HEK293 (cell line): ENCODE results near the gene ZNF20.

Experiments
- CTCF ChIA-PET: fragments of 350-600 bp; formaldehyde crosslinking; extraction: SDS; loops from one replicate; lab custom pipeline; 2021; ENCODE audit warnings: antibody characterized with exemption; lab: Yijun Ruan, JAX
- POLR2A ChIA-PET: fragments of 300-600 bp; formaldehyde crosslinking; extraction: SDS; loops from one replicate; lab custom pipeline; 2020; ENCODE audit warnings: antibody characterized with exemption, inconsistent platforms; lab: Yijun Ruan, JAX
- H3K27ac ChIP-seq: fragments of 200-500 bp; sonication (Bioruptor generic); 2 replicates; pipeline ENCODE4 v1.5.1; 2014; ENCODE audit warnings: low read depth, low read length, control low read depth, inconsistent platforms; ENCODE audit errors: extremely low read depth
- H3K36me3 ChIP-seq, 2 experiments: fragments of 200-500 bp in 1 of 2; sonication (Bioruptor generic) in 1 of 2; 1 replicate in 1 of 2; 2 replicates in 1 of 2; pipeline ENCODE4 v1.5.1; 2014 to 2017; ENCODE audit warnings: inconsistent platforms in 2 of 2, low read length in 2 of 2; ENCODE audit not compliant: control insufficient read depth in 2 of 2, insufficient read depth in 1 of 2
- H3K4me1 ChIP-seq: fragments of 200-500 bp; sonication (Bioruptor generic); 2 replicates; pipeline ENCODE4 v1.5.1; 2014; ENCODE audit warnings: mild to moderate bottlenecking, low read length, inconsistent platforms; ENCODE audit not compliant: control insufficient read depth, insufficient read depth
- H3K4me3 ChIP-seq: 2 replicates; pipeline ENCODE4 v1.5.1; 2011; ENCODE audit warnings: low read depth, mild to moderate bottlenecking, control low read depth, low read length, moderate library complexity
- H3K9me3 ChIP-seq: fragments of 200-500 bp; sonication (Bioruptor generic); 2 replicates; pipeline ENCODE4 v1.5.1; 2014; ENCODE audit warnings: low read depth, low read length, inconsistent platforms; ENCODE audit not compliant: control insufficient read depth, insufficient read depth
- HOXC10 ChIP-seq: sonication (generic); formaldehyde crosslinking; IDR thresholded peaks from 2 replicates; pipeline ENCODE4 v1.8.1; 2023; ENCODE audit warnings: mild to moderate bottlenecking, missing genetic modification reagents
- HOXD13 ChIP-seq: sonication (generic); formaldehyde crosslinking; IDR thresholded peaks from 2 replicates; pipeline ENCODE4 v1.8.0; 2022; ENCODE audit warnings: missing genetic modification reagents, borderline replicate concordance
- SALL2 ChIP-seq: fragments of 450-650 bp; formaldehyde crosslinking; IDR thresholded peaks from 2 replicates; pipeline ENCODE4 v1.5.0; 2017; ENCODE audit warnings: missing biosample characterization, mild to moderate bottlenecking, missing genetic modification characterization, borderline replicate concordance
- SCRT1 ChIP-seq: fragments of 450-650 bp; formaldehyde crosslinking; IDR thresholded peaks from 2 replicates; pipeline ENCODE4 v1.5.1; 2016; ENCODE audit warnings: missing biosample characterization, missing genetic modification characterization, borderline replicate concordance
- SCRT2 ChIP-seq: fragments of 450-650 bp; formaldehyde crosslinking; IDR thresholded peaks from 2 replicates; pipeline ENCODE4 v1.5.1; 2016; ENCODE audit warnings: missing biosample characterization, missing genetic modification characterization
- SP7 ChIP-seq: fragments of 450-650 bp; formaldehyde crosslinking; IDR thresholded peaks from 2 replicates; pipeline ENCODE4 v1.5.1; 2016; ENCODE audit warnings: missing biosample characterization, missing genetic modification characterization
- YY1 ChIP-seq: fragments of 450-650 bp; formaldehyde crosslinking; IDR thresholded peaks from 2 replicates; pipeline ENCODE4 v1.5.1; 2018; ENCODE audit warnings: missing biosample characterization, missing genetic modification characterization
- ZNF112 ChIP-seq: fragments of 450-650 bp; formaldehyde crosslinking; IDR thresholded peaks from 2 replicates; pipeline ENCODE4 v1.5.0; 2017; ENCODE audit warnings: missing biosample characterization, missing genetic modification characterization
- ZNF121 ChIP-seq: fragments of 450-650 bp; formaldehyde crosslinking; IDR thresholded peaks from 2 replicates; pipeline ENCODE4 v1.5.1; 2016; ENCODE audit warnings: missing biosample characterization, missing genetic modification characterization
- ZNF174 ChIP-seq: fragments of 450-650 bp; formaldehyde crosslinking; IDR thresholded peaks from 2 replicates; pipeline ENCODE4 v1.5.0; 2017; ENCODE audit warnings: missing biosample characterization, mild to moderate bottlenecking, missing genetic modification characterization
- ZNF184 ChIP-seq: fragments of 450-650 bp; IDR thresholded peaks from 2 replicates; pipeline ENCODE4 v1.5.1; 2018; ENCODE audit warnings: missing biosample characterization, mild to moderate bottlenecking, missing genetic modification characterization
- ZNF341 ChIP-seq: fragments of 450-650 bp; formaldehyde crosslinking; IDR thresholded peaks from 2 replicates; pipeline ENCODE4; 2016; ENCODE audit warnings: low read depth, missing biosample characterization, missing genetic modification characterization
- ZNF366 ChIP-seq: fragments of 450-650 bp; formaldehyde crosslinking; conservative IDR thresholded peaks from 2 replicates; pipeline ENCODE4 v1.5.1; 2016; ENCODE audit warnings: missing biosample characterization, missing genetic modification characterization
- ZNF37A ChIP-seq: fragments of 450-650 bp; IDR thresholded peaks from 2 replicates; pipeline ENCODE4 v1.5.1; 2018; ENCODE audit warnings: missing biosample characterization, missing genetic modification characterization
- ZNF529 ChIP-seq: fragments of 450-650 bp; formaldehyde crosslinking; IDR thresholded peaks from 2 replicates; pipeline ENCODE4 v1.5.1; 2017; ENCODE audit warnings: missing genetic modification characterization, missing biosample characterization; ENCODE audit not compliant: insufficient replicate concordance
- ZNF660 ChIP-seq: fragments of 450-650 bp; IDR thresholded peaks from 2 replicates; pipeline ENCODE4 v1.5.1; 2018; ENCODE audit warnings: missing biosample characterization, mild to moderate bottlenecking, missing genetic modification characterization
- ZNF677 ChIP-seq: fragments of 450-650 bp; IDR thresholded peaks from 2 replicates; pipeline ENCODE4 v1.5.0; 2018; ENCODE audit warnings: missing biosample characterization, mild to moderate bottlenecking, missing genetic modification characterization, moderate library complexity
- ZSCAN5A ChIP-seq: fragments of 450-650 bp; formaldehyde crosslinking; IDR thresholded peaks from 2 replicates; pipeline ENCODE4 v1.5.1; 2016; ENCODE audit warnings: missing biosample characterization, missing genetic modification characterization
- ZXDB ChIP-seq: fragments of 450-650 bp; formaldehyde crosslinking; IDR thresholded peaks from 2 replicates; pipeline ENCODE4 v1.5.1; 2016; ENCODE audit warnings: missing biosample characterization, missing genetic modification characterization

The ZNF20 gene

GRCh38 chr19:12162882-12163806 is 23.0 kb upstream of the ZNF20 start, which contains the start of gene ZNF136 (continued):
- no peak for TF ChIP-seq HOXD13 (CRISPR knock-in tag)
- no peak for TF ChIP-seq ZNF174 (tag by site-specific recombination)
- peak; percentile 98 for TF ChIP-seq ZNF341 (tag by site-specific recombination)
- TF ChIP-seq ZNF184 (tag by site-specific recombination): no peak
- TF ChIP-seq ZSCAN5A (tag by site-specific recombination): peak; percentile 69; the same call in 1 of the 2 replicates
- TF ChIP-seq ZNF112 (tag by site-specific recombination): no peak
- TF ChIP-seq ZNF660 (tag by site-specific recombination): peak; percentile 64
- no peak for TF ChIP-seq HOXC10 (CRISPR knock-in tag)
- TF ChIP-seq ZXDB (tag by site-specific recombination): peak; percentile 58; the same call in 1 of the 2 replicates
- no peak for TF ChIP-seq SALL2 (tag by site-specific recombination)
- TF ChIP-seq ZNF121 (tag by site-specific recombination): no peak
- TF ChIP-seq ZNF37A: no peak

GRCh38 chr19:12162513-12162881 is 22.3 kb upstream of the ZNF20 start:
- ChIA-PET POLR2A (interaction anchor here (0.6 to 2.4 kb wide), 13 partner anchors 11 to 516 kb away, joined by 3 to 12 read pairs (median 5); partner anchors contain the start of genes ZNF20, ZNF44, ZNF442 and ZNF563), CTCF (interaction anchor here (1.0 to 1.3 kb wide), 2 partner anchors 22 to 103 kb away, joined by 3 to 5 read pairs; partner anchors contain the start of gene ZNF20)

GRCh38 chr19:12159773-12160414 is 19.7 kb upstream of the ZNF20 start:
- CTCF ChIA-PET: interaction anchor here (0.7 to 1.2 kb wide), 2 partner anchors 19 to 217 kb away, joined by 3 to 4 read pairs; no protein-coding TSS in a partner anchor
- Histone ChIP-seq H3K36me3 (peaks cover 2 to 4% of the 10 kb centered on the region in 2 experiments), H3K9me3 (no peaks in the 10 kb centered on the region), H3K27ac (no peak overlapping the region), H3K4me3 (no peak overlapping the region), H3K4me1 (no peaks in the 10 kb centered on the region)
- POLR2A ChIA-PET: interaction anchor here (0.6 to 0.7 kb wide), 2 partner anchors 235 to 553 kb away, joined by 3 to 4 read pairs; no protein-coding TSS in a partner anchor
- TF ChIP-seq SP7 (tag by site-specific recombination) (no peak), ZNF677 (tag by site-specific recombination) (no peak), YY1 (tag by site-specific recombination) (no peak)

More at GRCh38 chr19:12162513-12162881, 22.3 kb upstream of the ZNF20 start:
- H3K4me3 ChIP-seq: peak overlapping the region; percentile 69
- TF ChIP-seq SCRT2 (tag by site-specific recombination) (peak; percentile 80), ZNF366 (tag by site-specific recombination) (0 out of 2 replicates have a peak, but pooled peaks have one; percentile 34), ZNF529 (tag by site-specific recombination) (no peak), SCRT1 (tag by site-specific recombination) (peak; percentile 51; the same call in 1 of the 2 replicates)
- H3K36me3 ChIP-seq: peaks cover 6 to 21% of the 10 kb centered on the region in 2 experiments
- H3K4me1 ChIP-seq: no peaks in the 10 kb centered on the region
- H3K9me3 ChIP-seq: no peaks in the 10 kb centered on the region
- H3K27ac ChIP-seq: peak overlapping the region; percentile 80; the same call in 1 of the 2 replicates
